ENCODE measurements around the gene KCNG4.

Gene KCNG4

GRCh38 chr16:84262939-84263338, 23.1 kb upstream of the KCNG4 start:
- DNase-seq: no peak

- DNase-seq: no peak
Observed at GRCh38 chr16:84262031-84262430, 22.2 kb upstream of the KCNG4 start.

- no peak for DNase-seq
Observed at GRCh38 chr16:84260766-84261554, 21.1 kb upstream of the KCNG4 start.

DNA sequence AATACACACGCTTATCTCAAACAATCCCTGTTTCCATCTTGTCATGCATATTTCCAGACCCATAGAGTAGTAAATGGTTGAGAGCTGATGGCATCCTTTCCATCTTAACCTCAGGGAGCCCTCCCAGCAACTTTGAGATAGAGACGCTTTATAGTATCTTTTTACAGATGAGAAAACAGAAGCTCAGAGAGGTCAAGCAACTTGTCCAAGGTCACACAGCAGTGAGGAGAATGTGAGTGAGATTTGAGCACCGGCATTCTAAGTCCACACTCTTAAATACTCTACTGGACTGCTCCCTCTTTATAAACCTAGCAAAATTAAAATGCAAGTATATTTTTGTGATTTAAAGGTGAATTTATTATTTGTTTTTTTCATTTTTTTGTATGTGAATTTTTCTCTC, 19.9 kb upstream of the KCNG4 start:
- no peak for DNase-seq

DNA sequence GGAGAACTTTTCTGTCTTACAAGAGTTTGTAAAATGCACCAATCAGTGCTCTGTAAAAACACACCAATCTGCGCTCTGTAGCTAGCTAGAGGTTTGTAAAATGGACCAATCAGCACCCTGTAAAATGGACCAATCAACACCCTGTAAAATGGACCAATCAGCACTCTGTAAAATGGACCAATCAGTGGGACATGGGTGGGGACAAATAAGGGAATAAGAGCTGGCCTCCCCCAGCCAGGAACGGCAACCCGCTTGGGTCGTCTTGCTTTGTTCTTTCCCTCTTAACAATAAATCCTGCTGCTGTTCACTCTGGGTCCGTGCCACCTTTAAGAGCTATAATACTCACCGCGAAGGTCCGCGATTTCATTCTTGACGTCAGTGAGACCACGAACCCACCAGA, 18.5 kb upstream of the KCNG4 start:
- no peak for DNase-seq

DNA sequence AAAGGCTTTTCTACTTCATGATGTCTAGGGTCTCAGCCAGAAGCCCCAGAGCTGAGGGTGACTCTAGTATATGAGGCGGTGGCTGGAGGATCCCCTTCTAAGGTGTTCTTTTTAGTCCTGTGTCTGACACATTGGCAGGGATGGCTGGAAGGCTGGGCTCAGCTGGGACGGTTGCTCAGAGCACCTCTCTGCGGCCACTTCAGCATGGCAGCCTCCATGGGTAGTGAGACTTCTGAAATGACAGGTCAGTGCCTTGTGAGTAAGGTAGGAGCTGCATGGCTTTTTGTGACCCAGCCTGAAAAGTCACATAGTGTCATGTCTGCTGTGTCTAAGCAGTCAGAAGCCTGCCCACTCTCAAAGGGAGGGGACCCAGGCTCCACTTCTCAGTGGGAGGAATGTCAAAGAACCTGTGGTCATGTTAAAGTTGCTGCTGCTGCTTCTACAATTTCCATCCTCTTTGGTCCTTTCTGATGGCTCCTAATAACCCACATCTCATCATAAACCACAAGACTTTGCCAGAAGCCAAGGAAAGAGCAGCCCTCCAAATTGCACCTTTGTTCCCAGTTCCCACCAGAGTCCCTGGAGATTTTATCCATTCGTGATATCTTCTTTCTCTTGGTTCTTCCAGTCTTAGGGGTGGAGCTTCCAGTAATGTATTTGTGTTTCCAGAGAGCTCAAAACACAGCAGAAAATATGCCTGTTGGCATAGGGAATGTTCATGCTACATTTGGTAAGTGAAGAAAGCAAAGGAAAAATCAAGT, 15.4 kb upstream of the KCNG4 start:
- no peak for DNase-seq

DNA sequence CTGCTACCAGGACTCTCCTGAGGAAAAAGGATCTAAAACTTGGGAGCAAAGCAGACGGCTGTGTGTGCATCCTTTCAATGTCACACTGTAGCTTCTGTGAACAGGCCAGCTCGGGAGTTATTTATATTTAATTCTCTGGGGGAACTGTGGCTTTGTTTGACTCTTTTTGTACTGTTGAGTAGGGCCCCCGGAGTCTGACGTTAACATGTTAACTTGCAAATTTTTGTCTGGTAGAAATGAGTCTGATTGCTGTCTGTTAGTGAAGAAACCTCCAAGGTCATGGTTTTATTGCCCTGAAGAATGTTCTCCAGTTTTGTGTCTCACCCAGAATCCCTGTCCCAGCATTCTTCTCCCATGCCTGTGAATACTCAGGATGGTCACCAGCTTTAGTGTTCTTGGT, 14.2 kb upstream of the KCNG4 start:
- DNase-seq: no peak

- DNase-seq: no peak
Observed at GRCh38 chr16:84253173-84253572, 13.4 kb upstream of the KCNG4 start.

GRCh38 chr16:84252184-84252583, 12.4 kb upstream of the KCNG4 start:
- DNase-seq: no peak

GRCh38 chr16:84247844-84248243, 8.0 kb upstream of the KCNG4 start:
- no peak for DNase-seq

DNA sequence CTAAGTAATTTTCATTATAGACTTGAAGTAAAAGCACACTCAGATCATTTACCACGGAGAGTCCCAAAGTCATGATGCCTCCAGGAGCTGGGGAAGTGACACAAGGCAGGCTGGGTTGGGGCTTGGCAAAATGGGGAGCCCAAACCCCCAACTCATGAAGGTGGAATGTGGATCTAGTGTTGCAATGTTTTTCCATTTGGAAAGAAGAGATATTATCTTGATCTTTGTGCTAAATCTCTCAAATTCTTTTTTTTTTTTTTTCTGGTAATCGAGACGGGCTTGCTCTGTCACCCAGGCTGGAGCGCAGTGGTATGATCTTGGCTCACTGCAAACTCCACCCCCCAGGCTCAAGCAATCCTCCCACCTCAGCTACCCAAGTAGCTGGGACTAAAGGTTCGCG, 7.5 kb upstream of the KCNG4 start:
- no peak for DNase-seq

GRCh38 chr16:84246679-84247077, 6.9 kb upstream of the KCNG4 start:
- no peak for DNase-seq

DNA sequence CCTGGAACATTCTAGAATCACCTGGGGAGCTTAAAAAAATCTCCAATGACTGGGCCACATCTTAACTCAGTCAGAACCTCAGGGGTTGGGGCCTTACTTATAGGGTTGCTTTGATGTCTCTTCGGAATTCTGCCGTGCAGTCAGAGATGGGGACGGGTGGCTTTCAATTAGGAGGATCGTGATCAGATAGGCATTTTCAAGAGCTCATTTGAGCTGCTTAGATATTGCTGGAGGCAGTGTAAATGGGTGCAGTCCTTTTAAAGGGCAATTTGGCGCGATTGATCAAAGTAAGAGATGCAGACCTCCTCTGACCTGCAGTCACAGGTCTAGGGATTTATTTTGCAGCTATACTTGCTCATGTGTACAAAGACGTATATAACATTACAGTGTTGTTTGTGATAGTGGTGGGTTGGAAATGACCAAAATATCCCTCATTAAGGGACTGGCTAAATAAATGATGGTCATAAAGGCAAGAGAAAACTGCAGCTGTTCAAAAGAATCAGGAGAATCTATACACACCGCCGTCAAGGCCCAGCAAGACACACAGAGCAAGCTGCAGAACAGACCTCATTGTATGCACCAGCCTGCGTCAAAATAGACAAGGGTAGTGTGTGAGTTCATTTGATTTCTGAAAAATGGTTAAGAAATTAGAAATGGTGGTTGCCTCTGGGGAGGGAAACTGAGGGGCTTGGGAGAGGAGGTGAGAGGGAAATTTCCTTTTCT, 6.3 kb upstream of the KCNG4 start:
- DNase-seq: no peak

GRCh38 chr16:84244728-84245127, 4.9 kb upstream of the KCNG4 start:
- DNase-seq: no peak

DNA sequence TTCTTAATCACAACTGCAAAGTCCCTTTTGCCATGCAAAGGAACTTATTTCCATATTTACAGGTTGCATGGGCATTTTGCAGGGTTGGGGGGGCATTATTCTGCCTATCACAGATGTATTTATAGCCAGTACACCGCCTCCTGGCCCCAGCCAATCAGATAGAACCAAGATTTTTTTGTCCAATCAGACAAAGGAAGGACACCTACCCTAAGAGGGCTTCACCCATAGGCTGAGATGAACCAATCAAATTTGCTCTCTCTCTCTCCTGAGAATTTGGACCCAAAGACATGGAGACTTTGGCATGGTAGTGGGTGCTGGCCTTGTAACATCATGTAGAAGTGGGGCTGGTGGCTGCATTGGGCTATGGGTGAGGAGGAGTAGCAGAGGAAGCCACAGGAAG, 3.9 kb upstream of the KCNG4 start:
- DNase-seq: no peak

DNA sequence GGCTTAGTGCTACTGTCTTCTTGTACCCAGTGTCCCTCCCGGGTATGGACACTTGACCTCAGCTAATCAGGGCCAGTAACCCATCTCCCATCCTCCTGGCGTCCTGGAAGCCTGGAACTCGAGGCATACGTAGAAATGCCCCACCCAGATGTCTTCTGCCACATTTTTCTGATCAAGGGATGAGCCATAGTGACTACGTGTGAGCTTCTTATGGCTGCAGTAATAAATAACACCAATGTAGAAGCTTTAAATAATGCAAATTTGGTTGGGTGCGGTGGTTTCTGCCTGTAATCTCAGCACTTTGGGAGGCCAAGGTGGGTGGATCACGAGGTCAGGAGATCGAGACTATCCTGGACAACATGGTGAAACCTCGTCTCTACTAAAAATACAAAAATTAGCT, 3.0 kb upstream of the KCNG4 start:
- no peak for DNase-seq

- no peak for DNase-seq
Observed at GRCh38 chr16:84241778-84242177, 2.0 kb upstream of the KCNG4 start.

GRCh38 chr16:84240455-84240854, 643 bp upstream of the KCNG4 start:
- no peak for DNase-seq

GRCh38 chr16:84239141-84239769, 557 bp downstream of the KCNG4 start:
- peak; percentile 14 to 29 for DNase-seq

GRCh38 chr16:84237994-84238750, 1.6 kb downstream of the KCNG4 start:
- no peak for DNase-seq

DNA sequence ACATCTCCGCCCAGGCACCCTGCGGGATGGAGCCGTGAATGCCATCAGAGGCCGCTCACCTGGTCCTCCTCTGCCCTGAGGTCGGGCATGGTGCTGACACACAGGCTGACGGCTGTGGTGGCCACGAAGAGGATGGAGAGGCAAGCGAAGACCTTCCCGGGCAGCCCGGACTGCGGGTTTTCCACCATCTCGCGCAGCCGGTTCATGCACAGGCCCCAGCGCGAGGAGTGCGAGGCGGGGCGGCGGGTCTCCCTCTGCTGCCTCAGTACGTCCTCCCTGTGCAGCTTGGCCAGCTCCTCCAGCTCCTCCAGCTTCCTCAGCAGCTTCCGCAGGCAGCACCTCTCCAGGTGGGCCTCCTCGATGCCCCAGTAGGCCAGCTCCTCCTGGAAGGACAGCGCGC, 3.1 kb downstream of the KCNG4 start:
- no peak for DNase-seq
